Mesodermal cell (in vitro differentiated cells): ENCODE results near the gene SPPL2A.

Source experiments
- H3K27ac ChIP-seq: 2 replicates; pipeline ENCODE4 v1.7.0; 2013; ENCODE audit warnings: mild to moderate bottlenecking, low read depth, low read length, moderate library complexity; ENCODE audit not compliant: severe bottlenecking
- H3K36me3 ChIP-seq: 2 replicates; pipeline ENCODE4 v1.7.1; 2013; ENCODE audit warnings: mild to moderate bottlenecking, low read length, moderate library complexity; ENCODE audit not compliant: control insufficient read depth, insufficient read depth
- H3K4me1 ChIP-seq: one replicate; pipeline ENCODE4 v1.7.1; 2013; ENCODE audit warnings: mild to moderate bottlenecking, low read length; ENCODE audit not compliant: insufficient read depth, control insufficient read depth, poor library complexity, severe bottlenecking
- H3K4me3 ChIP-seq: 2 replicates; pipeline ENCODE4 v1.7.0; 2013; ENCODE audit warnings: low read length, control low read depth, mild to moderate bottlenecking; ENCODE audit not compliant: insufficient read depth, poor library complexity, severe bottlenecking; ENCODE audit errors: extremely low read depth
- H3K9me3 ChIP-seq: 2 replicates; pipeline ENCODE4 v1.7.1; 2013; ENCODE audit warnings: mild to moderate bottlenecking, low read length, moderate library complexity; ENCODE audit not compliant: control insufficient read depth
- WGBS, 2 experiments: methylation state at CpG; one replicate each; pipeline ENCODE4 v1.1.5; 2013; ENCODE audit warnings: missing lambda C conversion rate in 2 of 2; ENCODE audit not compliant: insufficient coverage in 2 of 2; 5-methylcytosine and 5-hydroxymethylcytosine counted together

The SPPL2A gene

GRCh38 chr15:50687302-50687902 is 78.1 kb downstream of the SPPL2A start:
- Histone ChIP-seq H3K36me3 (peaks cover 25% of the 10 kb centered on the region), H3K4me1 (no peaks in the 10 kb centered on the region), H3K4me3 (peak overlapping the region; percentile 89), H3K27ac (peak overlapping the region; percentile 92), H3K9me3 (no peaks in the 10 kb centered on the region)
- 86% methylated on average over 8 to 9 of the region's 10 CpGs for WGBS, 2 experiments

DNA sequence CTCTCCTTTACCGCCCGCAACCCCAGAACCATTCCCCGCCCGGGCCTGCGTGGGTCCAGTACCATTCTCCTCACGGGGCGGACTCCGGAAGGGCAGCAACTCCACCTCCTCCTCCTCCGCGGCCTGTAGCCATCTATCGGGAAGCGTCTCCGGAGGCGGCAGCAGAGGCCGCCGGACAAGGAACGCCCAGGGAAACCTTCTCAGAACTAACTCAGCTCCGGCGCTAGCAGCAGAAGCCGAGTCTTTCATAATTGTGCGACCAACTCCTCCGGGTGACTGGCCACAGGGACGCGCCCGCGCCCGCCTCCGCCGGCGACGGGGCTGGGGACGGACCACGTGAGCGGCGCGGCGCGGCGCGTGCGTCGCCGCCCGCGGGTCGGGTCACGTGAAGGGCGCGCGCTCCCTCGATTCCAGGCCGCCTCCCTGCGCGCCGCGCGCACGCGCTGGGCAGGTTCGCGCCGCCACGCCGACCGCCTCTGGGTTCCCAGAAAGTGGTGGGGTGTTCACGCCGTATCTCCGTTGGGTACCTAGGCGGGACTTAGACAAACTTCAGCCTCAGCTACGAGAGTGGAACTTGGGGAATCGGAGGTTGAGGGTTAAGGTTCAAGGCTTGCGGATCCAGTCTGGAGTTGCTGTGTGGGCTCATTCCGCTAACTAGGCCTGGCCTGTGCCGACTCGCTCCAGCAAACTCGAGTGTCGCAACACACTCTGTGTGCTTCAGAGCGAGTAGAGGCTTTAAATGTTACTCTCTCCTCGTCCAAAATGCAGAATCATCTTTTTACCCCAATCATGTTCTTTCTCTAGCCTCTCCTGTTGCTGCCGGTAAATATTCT is 78.8 kb downstream of the SPPL2A start, which contains the start of gene TRPM7:
TRPM7 (minus strand) TSS at position 329 of the 833 bp plus-strand sequence; CDS start at position 65, 264 bp downstream.
- Histone ChIP-seq H3K9me3 (no peaks in the 10 kb centered on the region), H3K4me3 (peak within 1 kb of the TSS; percentile 89), H3K27ac (peak within 1 kb of the TSS; percentile 92), H3K4me1 (no peaks in the 10 kb centered on the region), H3K36me3 (peaks cover 28% of the 10 kb centered on the region)
- WGBS, 2 experiments, result 0 to 1% methylated on average over 61 to 63 of the region's 80 CpGs

- Histone ChIP-seq H3K4me3 (peak overlapping the region; percentile 89), H3K36me3 (peaks cover 28% of the 10 kb centered on the region)
- WGBS, 2 experiments, result 0% methylated on average over 11 to 21 of the region's 30 CpGs
Measured at GRCh38 chr15:50685976-50686468, 79.5 kb downstream of the SPPL2A start.

GRCh38 chr15:50685191-50685975 is 80.1 kb downstream of the SPPL2A start:
- Histone ChIP-seq H3K36me3 (peaks cover 28% of the 10 kb centered on the region), H3K4me1 (no peaks in the 10 kb centered on the region), H3K27ac (peak overlapping the region; percentile 92), H3K4me3 (peak overlapping the region; percentile 89), H3K9me3 (no peaks in the 10 kb centered on the region)
- 29 to 35% methylated on average over 13 to 16 of the region's 22 CpGs for WGBS, 2 experiments

More at GRCh38 chr15:50685976-50686468, 79.5 kb downstream of the SPPL2A start:
- Histone ChIP-seq H3K4me1 (no peaks in the 10 kb centered on the region), H3K27ac (peak overlapping the region; percentile 92), H3K9me3 (no peaks in the 10 kb centered on the region)

DNA sequence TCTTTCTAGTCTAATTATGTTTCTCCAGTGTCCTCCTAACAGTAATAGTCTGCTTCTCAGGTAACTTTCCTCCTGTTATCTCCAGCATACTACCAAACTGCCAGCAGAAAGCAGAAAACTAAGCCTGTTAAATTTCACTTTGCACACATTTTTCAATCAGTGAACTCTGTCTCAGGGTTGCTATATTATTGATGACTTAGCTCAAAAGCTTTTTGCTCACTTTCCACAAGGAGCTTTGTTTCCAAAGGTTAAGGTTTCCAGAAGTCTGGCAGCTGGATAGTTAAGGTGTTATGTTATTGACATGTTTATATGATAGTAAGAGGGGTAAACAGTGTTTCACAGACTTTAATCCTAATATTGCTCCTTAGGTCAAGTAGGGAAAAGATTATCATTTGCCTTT is 84.0 kb downstream of the SPPL2A start:
- Histone ChIP-seq H3K4me1 (no peaks in the 10 kb centered on the region), H3K36me3 (peaks cover 38% of the 10 kb centered on the region), H3K9me3 (no peaks in the 10 kb centered on the region), H3K27ac (no peak overlapping the region), H3K4me3 (no peak overlapping the region)

- 83 to 100% methylated on average over 2 to 3 of the region's 6 CpGs for WGBS, 2 experiments
Measured at GRCh38 chr15:50676799-50677483, 88.6 kb downstream of the SPPL2A start.

GRCh38 chr15:50675535-50676144 is 89.9 kb downstream of the SPPL2A start:
- Histone ChIP-seq H3K36me3 (peaks cover 55% of the 10 kb centered on the region), H3K9me3 (no peaks in the 10 kb centered on the region), H3K4me1 (no peaks in the 10 kb centered on the region), H3K27ac (no peak overlapping the region), H3K4me3 (no peak overlapping the region)

More at GRCh38 chr15:50676799-50677483, 88.6 kb downstream of the SPPL2A start:
- Histone ChIP-seq H3K36me3 (peaks cover 44% of the 10 kb centered on the region), H3K4me3 (no peak overlapping the region), H3K27ac (peak overlapping the region; percentile 55), H3K4me1 (no peaks in the 10 kb centered on the region), H3K9me3 (no peaks in the 10 kb centered on the region)

DNA sequence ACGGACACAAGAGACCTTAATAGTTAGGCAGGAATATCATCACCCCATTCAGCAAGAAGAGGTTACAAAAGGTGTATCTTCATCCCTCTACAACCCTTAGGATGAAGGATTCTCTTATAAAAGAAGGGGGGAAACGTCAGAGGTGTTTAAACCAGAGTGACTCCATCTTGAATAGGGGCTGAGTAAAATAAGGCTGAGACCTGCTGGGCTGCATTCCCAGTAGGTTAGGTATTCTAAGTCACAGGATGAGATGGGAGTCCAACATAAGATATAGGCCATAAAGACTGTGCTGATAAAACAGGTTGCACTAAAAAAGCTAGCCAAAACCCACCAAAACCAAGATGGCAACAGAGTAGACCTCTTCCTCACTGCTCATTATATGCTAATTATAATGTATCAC is 95.4 kb downstream of the SPPL2A start:
- no peak overlapping the region for H3K27ac ChIP-seq
- 83 to 100% methylated on average over 1 of the region's 2 CpGs for WGBS, 2 experiments

GRCh38 chr15:50669611-50670010 is 95.9 kb downstream of the SPPL2A start:
- H3K27ac ChIP-seq, result no peak overlapping the region
- no peak overlapping the region for H3K4me3 ChIP-seq
- no peaks in the 10 kb centered on the region for H3K4me1 ChIP-seq
- H3K36me3 ChIP-seq, result peaks cover 74% of the 10 kb centered on the region
- H3K9me3 ChIP-seq, result no peaks in the 10 kb centered on the region
- WGBS, 2 experiments, result no CpG with 5 or more reads among the region's 1 CpG

More for the DNA sequence above, 95.4 kb downstream of the SPPL2A start:
- H3K9me3 ChIP-seq, result no peaks in the 10 kb centered on the region
- H3K4me1 ChIP-seq, result no peaks in the 10 kb centered on the region
- no peak overlapping the region for H3K4me3 ChIP-seq
- H3K36me3 ChIP-seq, result peaks cover 74% of the 10 kb centered on the region

GRCh38 chr15:50665938-50666337 is 99.6 kb downstream of the SPPL2A start:
- Histone ChIP-seq H3K27ac (no peak overlapping the region), H3K36me3 (peaks cover 65% of the 10 kb centered on the region), H3K4me1 (no peaks in the 10 kb centered on the region), H3K9me3 (no peaks in the 10 kb centered on the region), H3K4me3 (no peak overlapping the region)
- WGBS, 2 experiments, result 79 to 93% methylated on average over 2 to 3 of the region's 5 CpGs
